NCI-H82 treated with DMSO at 0.1 percent for 48 hours (cell line): ENCODE measurements around the gene USP35.
"Not testable (repeated sequence)": the region's sequence is repeated elsewhere in the genome, so short reads cannot be mapped to it uniquely, and the experiment has no call there.

Source experiments
- DNase-seq: peaks from one replicate; lab custom pipeline; 2025; ENCODE audit not compliant: unreplicated experiment; lab: John Stamatoyannopoulos, UW

The USP35 gene

GRCh38 chr11:78216021-78216420 lies 27.3 kb downstream of the USP35 start:
- DNase-seq: no peak

- no peak for DNase-seq
These were observed 28.0 kb downstream of the USP35 start for GRCh38 chr11:78216571-78217287.

GRCh38 chr11:78217650-78218541 lies 29.2 kb downstream of the USP35 start:
- DNase-seq: no peak

DNA sequence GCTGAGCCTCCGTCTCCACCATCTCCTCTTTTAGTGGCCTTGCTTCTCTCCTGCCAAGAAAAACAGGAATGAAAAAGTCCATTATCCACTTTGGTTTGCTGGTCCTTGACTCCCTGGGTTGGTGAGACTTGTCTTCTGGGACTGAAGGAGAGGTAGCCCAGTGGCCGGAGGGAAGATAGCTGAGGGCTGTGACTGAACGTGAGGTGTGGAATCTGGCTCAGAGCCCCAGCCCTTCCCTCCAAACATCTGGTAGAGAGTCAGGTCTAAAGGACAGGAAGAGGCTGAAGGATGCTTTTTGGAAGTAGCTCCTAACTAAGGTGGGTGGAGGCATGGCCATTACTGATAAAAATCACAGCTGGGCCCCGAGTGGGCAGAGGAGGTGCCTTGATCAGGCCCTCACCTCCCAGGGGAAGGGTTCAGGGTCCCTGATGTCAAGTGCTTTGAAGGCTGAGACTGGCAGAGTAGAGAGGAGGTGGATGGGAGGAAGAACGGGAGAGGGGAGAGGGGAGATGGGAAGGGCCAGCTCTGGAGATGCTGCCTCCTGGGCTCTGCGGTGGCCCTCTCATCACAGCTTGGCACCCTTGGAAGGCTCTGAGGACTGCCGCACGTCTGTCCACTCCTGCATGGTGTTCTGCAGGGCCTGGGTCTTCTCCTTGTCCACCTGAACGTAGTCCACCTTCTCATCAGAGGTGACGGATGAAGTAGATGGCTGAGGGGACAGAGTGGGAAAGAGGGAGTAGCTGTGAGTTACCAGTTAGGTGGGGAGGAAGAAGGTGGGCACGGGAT lies 30.2 kb downstream of the USP35 start:
- DNase-seq: no peak

DNA sequence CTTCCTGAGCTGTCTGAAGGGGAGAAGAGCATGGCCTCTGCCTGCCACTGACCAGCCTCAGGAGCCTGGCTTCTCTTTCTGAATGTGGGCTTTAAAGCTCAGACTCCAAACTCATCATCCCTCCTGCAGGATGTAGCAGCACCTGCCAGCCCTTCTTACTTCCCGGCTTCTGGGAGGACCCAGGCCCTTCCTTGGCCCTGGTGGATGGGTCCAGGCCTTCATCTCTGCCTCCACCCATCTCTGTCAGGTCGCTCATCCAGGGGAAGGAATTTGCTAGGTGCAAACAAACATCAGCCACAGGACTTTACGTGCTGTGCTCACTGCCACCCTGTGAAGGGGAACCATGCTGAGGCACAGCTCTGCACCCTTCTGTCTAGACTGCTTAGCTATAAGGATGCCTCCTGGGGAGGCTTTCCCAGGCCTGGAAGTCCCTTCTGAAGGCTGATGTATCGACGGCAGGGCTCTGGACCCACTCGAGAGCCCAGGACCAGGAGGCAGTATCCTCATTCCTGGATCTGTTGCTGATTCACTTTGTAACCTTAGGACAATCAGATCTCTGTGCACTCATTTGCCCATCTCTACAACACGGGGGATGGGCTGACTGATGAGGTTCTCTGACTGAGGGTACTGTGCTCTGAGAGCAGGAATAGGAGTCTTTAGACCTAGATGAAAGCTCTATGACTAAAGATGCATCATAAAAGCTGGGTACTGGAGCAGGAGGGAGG lies 30.9 kb downstream of the USP35 start:
- no peak for DNase-seq

DNA sequence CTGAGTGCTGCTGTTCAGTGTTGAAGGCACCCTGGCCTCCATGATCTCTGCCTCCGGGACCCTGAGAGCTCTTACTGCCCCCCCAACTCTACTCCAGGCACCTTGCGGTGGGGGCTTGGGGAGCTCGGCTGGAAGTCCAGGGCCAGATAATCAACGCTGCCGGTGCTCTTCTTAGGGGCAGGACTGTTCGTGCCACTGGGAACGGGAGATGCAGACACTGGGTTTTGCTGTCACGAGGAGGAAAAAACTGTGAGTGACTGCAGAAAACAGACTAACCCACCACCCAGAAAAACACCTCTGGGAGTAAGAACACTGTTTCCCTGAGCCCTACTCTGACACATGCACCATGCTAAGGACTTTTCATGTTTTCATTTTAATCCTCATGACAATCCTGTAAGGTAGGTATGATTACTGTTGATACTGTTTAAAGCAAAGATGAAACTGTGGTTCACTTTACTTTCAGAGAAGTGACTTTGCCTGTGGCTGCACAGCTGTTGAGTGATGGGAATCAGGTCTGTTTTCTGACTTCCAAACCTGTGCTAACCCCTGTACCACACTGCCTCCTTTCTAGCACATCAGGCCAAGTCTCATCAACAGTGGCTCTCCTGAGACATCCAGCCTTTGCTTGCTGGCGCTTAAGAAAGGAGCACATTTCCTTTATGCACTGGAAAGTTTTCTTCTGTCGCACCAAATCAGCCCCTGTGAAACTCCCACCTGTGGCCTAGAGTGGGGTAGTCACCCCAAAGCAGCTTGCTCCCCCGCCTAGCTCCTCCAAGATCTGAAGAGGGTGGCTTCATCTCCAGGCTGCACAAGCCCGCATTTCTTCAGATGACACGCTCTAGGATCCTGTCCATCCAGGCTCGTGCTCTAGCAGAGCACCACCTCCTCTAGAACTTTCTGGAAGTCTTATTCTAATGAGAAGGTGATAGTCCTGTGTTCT lies 31.8 kb downstream of the USP35 start:
- no peak for DNase-seq

DNA sequence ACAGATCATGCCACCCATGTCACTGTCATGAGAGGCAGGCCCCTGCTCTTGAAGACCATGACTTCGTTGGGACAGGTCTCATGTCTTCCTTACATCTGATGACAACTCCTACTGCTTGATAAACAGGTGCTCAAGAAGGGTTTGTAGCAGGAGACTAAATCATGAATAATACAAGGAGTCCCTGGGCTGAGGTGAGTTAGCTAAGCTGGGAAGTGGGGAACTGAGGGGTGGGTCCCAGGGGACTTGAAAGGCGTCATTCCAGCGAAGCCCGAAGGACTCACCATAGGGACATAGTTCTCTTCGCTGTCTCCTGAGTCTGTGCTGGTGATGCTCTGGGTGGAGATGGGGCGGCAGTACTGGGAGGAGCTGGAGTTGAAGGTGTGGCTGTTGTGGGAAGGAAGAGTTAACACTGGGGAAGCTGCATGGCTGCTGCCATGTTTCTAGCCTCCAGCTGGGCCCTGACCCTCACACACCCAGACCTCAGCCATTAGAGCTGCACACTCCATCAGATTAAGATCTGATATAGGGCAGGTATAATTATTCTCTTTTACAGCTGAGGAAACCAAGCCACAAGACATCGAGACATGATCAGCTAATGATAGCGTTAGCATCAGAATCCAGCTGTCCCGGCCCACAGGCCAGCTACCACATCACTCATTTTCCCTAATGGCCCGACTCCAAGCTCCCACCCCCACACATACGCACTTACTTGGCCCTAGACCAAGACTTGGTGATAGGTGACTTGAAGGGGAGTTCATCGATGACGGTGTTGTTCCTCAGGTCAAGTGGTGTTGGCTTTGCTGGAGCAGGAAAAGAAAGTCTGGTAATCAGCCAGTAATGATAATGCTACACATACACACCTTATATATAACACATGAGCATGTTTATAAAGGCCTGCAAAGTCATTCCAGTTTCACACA lies 32.9 kb downstream of the USP35 start:
- no peak for DNase-seq

- not testable (repeated sequence) for DNase-seq
These were observed 34.0 kb downstream of the USP35 start for GRCh38 chr11:78222726-78223125.

GRCh38 chr11:78223320-78223954 lies 34.7 kb downstream of the USP35 start:
- no peak for DNase-seq

GRCh38 chr11:78224506-78224905 lies 35.8 kb downstream of the USP35 start:
- DNase-seq: no peak

- DNase-seq: no peak
These were observed 36.2 kb downstream of the USP35 start for GRCh38 chr11:78224906-78225420.

DNA sequence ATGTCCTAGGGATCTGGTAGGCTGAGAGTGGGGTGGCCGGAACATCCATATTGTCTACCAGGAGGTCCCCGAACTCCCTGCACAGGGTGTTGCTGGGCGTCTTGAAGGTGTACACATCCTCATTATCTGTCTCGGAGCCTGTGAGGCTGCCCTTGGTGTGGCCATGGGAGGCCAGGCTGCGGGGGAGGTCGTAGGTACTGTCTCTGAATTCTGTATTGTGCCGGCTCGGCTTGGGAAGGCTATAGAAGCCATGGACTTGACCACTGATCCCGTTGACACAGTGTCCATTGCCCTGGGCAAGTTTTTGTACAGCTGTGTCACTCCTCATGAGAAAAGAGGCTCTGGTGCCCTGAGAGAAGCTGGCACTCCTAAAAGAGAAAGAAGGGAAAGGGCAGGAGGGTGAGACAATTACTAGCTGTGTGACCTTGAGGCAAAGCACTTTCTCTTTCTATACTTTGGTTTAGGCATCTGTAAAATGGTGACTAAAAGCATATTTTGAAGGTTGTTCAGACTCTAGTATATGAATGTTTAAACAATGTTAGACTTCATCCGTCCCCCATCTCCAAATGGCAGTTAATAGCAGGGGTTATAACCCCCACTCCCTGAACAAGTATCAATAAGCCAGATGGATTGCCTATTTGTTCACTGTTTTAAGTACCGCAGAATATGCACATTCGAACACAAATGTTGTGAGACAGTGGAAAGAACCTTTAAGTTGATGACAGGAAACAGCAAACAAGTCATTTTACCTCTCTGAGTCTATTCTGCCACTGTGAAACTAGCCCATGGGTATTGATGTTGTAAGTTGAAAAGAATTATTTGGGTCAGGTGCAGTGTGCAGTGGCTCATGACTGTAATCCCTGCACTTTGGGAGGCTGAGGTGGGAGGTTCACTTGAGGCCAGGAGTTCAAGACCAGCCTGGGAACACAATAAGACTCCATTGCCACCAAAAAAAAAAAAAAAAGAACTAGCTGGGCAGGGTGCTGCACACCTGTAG lies 38.3 kb downstream of the USP35 start:
- DNase-seq: no peak

DNA sequence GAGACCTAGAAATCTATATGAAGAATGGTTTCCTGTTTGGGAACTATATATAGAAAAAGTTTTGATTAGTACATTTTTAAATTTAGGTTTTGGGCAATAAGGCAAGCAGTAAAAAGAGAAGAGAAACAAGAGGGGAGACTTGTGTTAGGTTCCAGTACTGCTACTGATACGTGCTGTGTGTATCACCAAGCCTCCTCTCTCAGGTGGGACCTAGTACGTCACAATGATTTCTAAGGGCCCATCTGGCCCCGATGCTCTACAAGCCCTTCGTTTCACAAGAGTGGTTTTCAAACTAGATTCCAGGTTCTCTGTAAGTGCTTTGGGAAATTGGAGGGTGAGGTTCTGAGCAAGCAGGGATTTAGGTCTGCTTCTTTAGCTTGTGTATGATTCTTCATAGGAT lies 39.2 kb downstream of the USP35 start:
- no peak for DNase-seq

- DNase-seq: peak; percentile 15
These were observed 39.7 kb downstream of the USP35 start for GRCh38 chr11:78228467-78228866.

DNA sequence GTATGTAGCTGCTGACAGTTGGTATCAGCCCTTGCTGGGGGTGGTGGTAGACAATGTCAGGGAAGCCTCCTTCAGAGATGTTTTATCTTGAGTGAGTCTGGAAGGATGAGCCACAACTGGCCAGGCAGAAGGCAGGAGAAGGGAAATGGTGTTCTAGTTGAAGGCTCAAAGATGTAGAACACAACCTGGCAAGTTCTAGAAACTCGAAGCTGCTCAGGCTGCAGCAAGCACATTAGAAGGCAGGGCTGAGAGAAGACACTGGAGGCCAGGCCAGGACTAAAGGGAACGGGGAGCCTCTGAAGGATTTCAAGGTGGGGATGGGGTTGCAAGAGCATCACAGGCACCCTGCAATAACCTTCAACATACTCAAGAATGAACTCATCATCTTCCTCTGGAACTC lies 40.4 kb downstream of the USP35 start:
- DNase-seq: no peak

- DNase-seq: peak; percentile 12
These were observed 41.6 kb downstream of the USP35 start for GRCh38 chr11:78230161-78230877.
